HEK293 (cell line): Measurements from ENCODE around the gene CASQ2.

Experiments used
- CTCF ChIA-PET: fragments of 350-600 bp; formaldehyde crosslinking; extraction: SDS; loops from one replicate; lab custom pipeline; 2021; ENCODE audit warnings: antibody characterized with exemption; lab: Yijun Ruan, JAX
- POLR2A ChIA-PET: fragments of 300-600 bp; formaldehyde crosslinking; extraction: SDS; loops from one replicate; lab custom pipeline; 2020; ENCODE audit warnings: antibody characterized with exemption, inconsistent platforms; lab: Yijun Ruan, JAX
- H3K27ac ChIP-seq: fragments of 200-500 bp; sonication (Bioruptor generic); 2 replicates; pipeline ENCODE4 v1.5.1; 2014; ENCODE audit warnings: low read depth, low read length, control low read depth, inconsistent platforms; ENCODE audit errors: extremely low read depth
- H3K36me3 ChIP-seq, 2 experiments: fragments of 200-500 bp in 1 of 2; sonication (Bioruptor generic) in 1 of 2; 1 replicate in 1 of 2; 2 replicates in 1 of 2; pipeline ENCODE4 v1.5.1; 2014 to 2017; ENCODE audit warnings: inconsistent platforms in 2 of 2, low read length in 2 of 2; ENCODE audit not compliant: control insufficient read depth in 2 of 2, insufficient read depth in 1 of 2
- H3K4me1 ChIP-seq: fragments of 200-500 bp; sonication (Bioruptor generic); 2 replicates; pipeline ENCODE4 v1.5.1; 2014; ENCODE audit warnings: mild to moderate bottlenecking, low read length, inconsistent platforms; ENCODE audit not compliant: control insufficient read depth, insufficient read depth
- H3K4me3 ChIP-seq: 2 replicates; pipeline ENCODE4 v1.5.1; 2011; ENCODE audit warnings: low read depth, mild to moderate bottlenecking, control low read depth, low read length, moderate library complexity
- H3K9me3 ChIP-seq: fragments of 200-500 bp; sonication (Bioruptor generic); 2 replicates; pipeline ENCODE4 v1.5.1; 2014; ENCODE audit warnings: low read depth, low read length, inconsistent platforms; ENCODE audit not compliant: control insufficient read depth, insufficient read depth
- IKZF3 ChIP-seq: fragments of 450-650 bp; IDR thresholded peaks from 2 replicates; pipeline ENCODE4 v1.5.0; 2018; ENCODE audit warnings: missing biosample characterization, mild to moderate bottlenecking, missing genetic modification characterization, moderate library complexity
- KLF10 ChIP-seq: fragments of 450-650 bp; IDR thresholded peaks from 2 replicates; pipeline ENCODE4 v1.5.1; 2018; ENCODE audit warnings: missing biosample characterization, mild to moderate bottlenecking, missing genetic modification characterization
- KLF17 ChIP-seq: fragments of 450-650 bp; formaldehyde crosslinking; IDR thresholded peaks from 2 replicates; pipeline ENCODE4 v1.5.1; 2016; ENCODE audit warnings: missing biosample characterization, missing genetic modification characterization
- KLF7 ChIP-seq: fragments of 450-650 bp; formaldehyde crosslinking; IDR thresholded peaks from 2 replicates; pipeline ENCODE4 v1.5.1; 2016; ENCODE audit warnings: missing biosample characterization, missing genetic modification characterization, borderline replicate concordance
- OVOL3 ChIP-seq: fragments of 450-650 bp; formaldehyde crosslinking; IDR thresholded peaks from 2 replicates; pipeline ENCODE4 v1.5.1; 2016; ENCODE audit warnings: missing biosample characterization, missing genetic modification characterization
- PRDM10 ChIP-seq: fragments of 450-650 bp; formaldehyde crosslinking; IDR thresholded peaks from 2 replicates; pipeline ENCODE4 v1.5.1; 2016; ENCODE audit warnings: missing biosample characterization, missing genetic modification characterization
- SP7 ChIP-seq: fragments of 450-650 bp; formaldehyde crosslinking; IDR thresholded peaks from 2 replicates; pipeline ENCODE4 v1.5.1; 2016; ENCODE audit warnings: missing biosample characterization, missing genetic modification characterization
- YY1 ChIP-seq: fragments of 450-650 bp; formaldehyde crosslinking; IDR thresholded peaks from 2 replicates; pipeline ENCODE4 v1.5.1; 2018; ENCODE audit warnings: missing biosample characterization, missing genetic modification characterization
- ZBTB20 ChIP-seq: fragments of 450-650 bp; formaldehyde crosslinking; IDR thresholded peaks from 2 replicates; pipeline ENCODE4 v1.5.1; 2016; ENCODE audit warnings: missing biosample characterization, missing genetic modification characterization
- ZBTB8A ChIP-seq: fragments of 450-650 bp; formaldehyde crosslinking; IDR thresholded peaks from 2 replicates; pipeline ENCODE4 v1.5.1; 2016; ENCODE audit warnings: missing biosample characterization, missing genetic modification characterization
- ZFP37 ChIP-seq: fragments of 450-650 bp; formaldehyde crosslinking; IDR thresholded peaks from 2 replicates; pipeline ENCODE4 v1.5.1; 2016; ENCODE audit warnings: missing biosample characterization, missing genetic modification characterization
- ZIC2 ChIP-seq: fragments of 450-650 bp; formaldehyde crosslinking; IDR thresholded peaks from 2 replicates; pipeline ENCODE4 v1.5.1; 2016; ENCODE audit warnings: missing biosample characterization, missing genetic modification characterization
- ZNF175 ChIP-seq: fragments of 450-650 bp; formaldehyde crosslinking; IDR thresholded peaks from 2 replicates; pipeline ENCODE4 v1.5.1; 2016; ENCODE audit warnings: missing biosample characterization, missing genetic modification characterization
- ZNF19 ChIP-seq: fragments of 450-650 bp; formaldehyde crosslinking; IDR thresholded peaks from 2 replicates; pipeline ENCODE4; 2016; ENCODE audit warnings: missing biosample characterization, missing genetic modification characterization, low read depth
- ZNF335 ChIP-seq: fragments of 450-650 bp; formaldehyde crosslinking; conservative IDR thresholded peaks from 2 replicates; pipeline ENCODE4 v1.5.1; 2016; ENCODE audit warnings: missing biosample characterization, missing genetic modification characterization
- ZNF362 ChIP-seq: fragments of 450-650 bp; formaldehyde crosslinking; IDR thresholded peaks from 2 replicates; pipeline ENCODE4 v1.5.1; 2016; ENCODE audit warnings: missing biosample characterization, missing genetic modification characterization
- ZNF544 ChIP-seq: fragments of 450-650 bp; formaldehyde crosslinking; IDR thresholded peaks from 2 replicates; pipeline ENCODE4 v1.5.0; 2017; ENCODE audit warnings: missing biosample characterization, missing genetic modification characterization
- ZNF654 ChIP-seq: fragments of 450-650 bp; formaldehyde crosslinking; IDR thresholded peaks from 2 replicates; pipeline ENCODE4 v1.5.1; 2016; ENCODE audit warnings: low read depth, missing biosample characterization, missing genetic modification characterization
- ZNF660 ChIP-seq: fragments of 450-650 bp; IDR thresholded peaks from 2 replicates; pipeline ENCODE4 v1.5.1; 2018; ENCODE audit warnings: missing biosample characterization, mild to moderate bottlenecking, missing genetic modification characterization
- ZNF704 ChIP-seq: fragments of 450-650 bp; formaldehyde crosslinking; IDR thresholded peaks from 2 replicates; pipeline ENCODE4 v1.5.1; 2016; ENCODE audit warnings: missing biosample characterization, missing genetic modification characterization
- ZNF837 ChIP-seq: fragments of 450-650 bp; formaldehyde crosslinking; IDR thresholded peaks from 2 replicates; pipeline ENCODE4 v1.5.1; 2016; ENCODE audit warnings: missing biosample characterization, missing genetic modification characterization
- ZXDB ChIP-seq: fragments of 450-650 bp; formaldehyde crosslinking; IDR thresholded peaks from 2 replicates; pipeline ENCODE4 v1.5.1; 2016; ENCODE audit warnings: missing biosample characterization, missing genetic modification characterization

CASQ2 gene

GRCh38 chr1:115771847-115772457 lies 3.4 kb upstream of the CASQ2 start (continued):
- TF ChIP-seq SP7 (peak; percentile 58; the same call in 1 of the 2 replicates), ZBTB8A (peak; percentile 59; the same call in 1 of the 2 replicates), ZNF654 (tag by site-specific recombination) (peak; percentile 95), KLF17 (tag by site-specific recombination) (peak; percentile 27; the same call in 1 of the 2 replicates), IKZF3 (tag by site-specific recombination) (peak; percentile 44; the same call in 1 of the 2 replicates), YY1 (0 out of 2 replicates have a peak, but pooled peaks have one; percentile 18), PRDM10 (tag by site-specific recombination) (peak; percentile 93), ZNF660 (tag by site-specific recombination) (peak; percentile 62; the same call in 1 of the 2 replicates)

- H3K9me3 ChIP-seq, result no peaks in the 10 kb centered on the region
- ChIA-PET CTCF (interaction anchor here (0.6 to 4.5 kb wide), 43 partner anchors 9 to 728 kb away, joined by 3 to 46 read pairs (median 4); no protein-coding TSS in a partner anchor), POLR2A (no interaction called here)
- no peak overlapping the region for H3K27ac ChIP-seq
- peak; percentile 84 for TF ChIP-seq ZNF335
- no peak for TF ChIP-seq ZNF544 (tag by site-specific recombination)
- no peak overlapping the region for H3K4me3 ChIP-seq
- no peaks in the 10 kb centered on the region for H3K36me3 ChIP-seq
- H3K4me1 ChIP-seq, result no peaks in the 10 kb centered on the region
Observed at GRCh38 chr1:115771094-115771846, 2.8 kb upstream of the CASQ2 start.

GRCh38 chr1:115767403-115767802 lies 1.1 kb downstream of the CASQ2 start:
- Histone ChIP-seq H3K27ac (no peak overlapping the region), H3K4me1 (no peaks in the 10 kb centered on the region), H3K4me3 (no peak overlapping the region), H3K9me3 (no peaks in the 10 kb centered on the region), H3K36me3 (no peaks in the 10 kb centered on the region)
- TF ChIP-seq KLF10 (tag by site-specific recombination), result no peak
- TF ChIP-seq PRDM10 (tag by site-specific recombination), result no peak
- TF ChIP-seq ZBTB20 (tag by site-specific recombination), result no peak
- TF ChIP-seq OVOL3, result no peak
- no peak for TF ChIP-seq ZIC2 (tag by site-specific recombination)
- TF ChIP-seq ZNF704 (tag by site-specific recombination), result no peak
- TF ChIP-seq ZXDB (tag by site-specific recombination), result no peak
- no peak for TF ChIP-seq ZNF19 (tag by site-specific recombination)
- no peak for TF ChIP-seq ZFP37 (tag by site-specific recombination)
- TF ChIP-seq KLF7 (tag by site-specific recombination), result no peak
- TF ChIP-seq ZNF175 (tag by site-specific recombination), result no peak
- TF ChIP-seq ZNF837, result no peak
- no peak for TF ChIP-seq ZNF362 (tag by site-specific recombination)
- POLR2A ChIA-PET, result no interaction called here
- CTCF ChIA-PET, result no interaction called here
